Measurements from ENCODE around the gene DENND1A.

Gene DENND1A

GRCh38 chr9:123763910-123764588 lies 165.9 kb downstream of the DENND1A start:
- DNase-seq (ENCODE audit: low read depth in 2 of 2): peak; percentile 16 to 84
- no peak overlapping the region for H3K4me3 ChIP-seq (replicated peaks in 1 of 2; ENCODE audit: low read depth in 2 of 2, low read length in 2 of 2)
- TF ChIP-seq, protein P1, sequence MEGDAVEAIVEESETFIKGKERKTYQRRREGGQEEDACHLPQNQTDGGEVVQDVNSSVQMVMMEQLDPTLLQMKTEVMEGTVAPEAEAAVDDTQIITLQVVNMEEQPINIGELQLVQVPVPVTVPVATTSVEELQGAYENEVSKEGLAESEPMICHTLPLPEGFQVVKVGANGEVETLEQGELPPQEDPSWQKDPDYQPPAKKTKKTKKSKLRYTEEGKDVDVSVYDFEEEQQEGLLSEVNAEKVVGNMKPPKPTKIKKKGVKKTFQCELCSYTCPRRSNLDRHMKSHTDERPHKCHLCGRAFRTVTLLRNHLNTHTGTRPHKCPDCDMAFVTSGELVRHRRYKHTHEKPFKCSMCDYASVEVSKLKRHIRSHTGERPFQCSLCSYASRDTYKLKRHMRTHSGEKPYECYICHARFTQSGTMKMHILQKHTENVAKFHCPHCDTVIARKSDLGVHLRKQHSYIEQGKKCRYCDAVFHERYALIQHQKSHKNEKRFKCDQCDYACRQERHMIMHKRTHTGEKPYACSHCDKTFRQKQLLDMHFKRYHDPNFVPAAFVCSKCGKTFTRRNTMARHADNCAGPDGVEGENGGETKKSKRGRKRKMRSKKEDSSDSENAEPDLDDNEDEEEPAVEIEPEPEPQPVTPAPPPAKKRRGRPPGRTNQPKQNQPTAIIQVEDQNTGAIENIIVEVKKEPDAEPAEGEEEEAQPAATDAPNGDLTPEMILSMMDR (IDR thresholded peaks at IDR 0.05; ENCODE audit: low read depth, low read length): no peak

GRCh38 chr9:123761905-123762605 lies 167.9 kb downstream of the DENND1A start:
- H3K4me3 ChIP-seq (replicated peaks in 1 of 2; ENCODE audit: low read depth in 2 of 2, low read length in 2 of 2): no peak overlapping the region
- TF ChIP-seq, protein P1 (IDR thresholded peaks at IDR 0.05; ENCODE audit: low read depth, low read length): no peak
- DNase-seq (ENCODE audit: low read depth in 2 of 2): peak; percentile 20 to 22

DNA sequence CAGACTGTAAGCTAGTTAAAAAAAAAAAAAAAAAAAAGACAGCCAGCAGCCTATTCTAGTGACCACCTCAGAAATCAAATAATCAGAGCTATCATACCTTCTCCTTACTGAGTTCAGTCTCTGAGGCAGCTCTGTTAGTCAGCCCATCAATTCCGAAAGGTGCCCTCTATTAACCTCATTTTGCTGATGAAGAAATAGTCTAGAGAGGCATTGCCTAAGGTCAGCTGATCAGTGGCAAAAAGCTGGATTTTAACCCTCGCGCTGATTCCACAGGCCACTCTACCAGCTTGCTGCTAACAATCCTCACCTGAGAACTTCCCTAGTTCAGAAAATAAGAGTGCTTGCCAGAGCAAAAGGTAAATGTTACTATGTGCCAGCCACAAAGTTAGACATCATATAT lies 172.0 kb downstream of the DENND1A start:
- no peak overlapping the region for H3K4me3 ChIP-seq (replicated peaks in 1 of 2; ENCODE audit: low read depth in 2 of 2, low read length in 2 of 2)
- DNase-seq (ENCODE audit: low read depth in 2 of 2): no peak
- TF ChIP-seq, protein P1 (IDR thresholded peaks at IDR 0.05; ENCODE audit: low read depth, low read length): no peak

- DNase-seq (ENCODE audit: low read depth in 2 of 2): peak in 1 of 2 donors; percentile 74
- TF ChIP-seq, protein P1 (IDR thresholded peaks at IDR 0.05; ENCODE audit: low read depth, low read length): no peak
- H3K4me3 ChIP-seq (replicated peaks in 1 of 2; ENCODE audit: low read depth in 2 of 2, low read length in 2 of 2): no peak overlapping the region
Measured at GRCh38 chr9:123757547-123757946, 172.4 kb downstream of the DENND1A start.

GRCh38 chr9:123756484-123757106 lies 173.3 kb downstream of the DENND1A start:
- TF ChIP-seq, protein P1 (IDR thresholded peaks at IDR 0.05; ENCODE audit: low read depth, low read length): no peak
- no peak for DNase-seq (ENCODE audit: low read depth in 2 of 2)
- no peak overlapping the region for H3K4me3 ChIP-seq (replicated peaks in 1 of 2; ENCODE audit: low read depth in 2 of 2, low read length in 2 of 2)

DNA sequence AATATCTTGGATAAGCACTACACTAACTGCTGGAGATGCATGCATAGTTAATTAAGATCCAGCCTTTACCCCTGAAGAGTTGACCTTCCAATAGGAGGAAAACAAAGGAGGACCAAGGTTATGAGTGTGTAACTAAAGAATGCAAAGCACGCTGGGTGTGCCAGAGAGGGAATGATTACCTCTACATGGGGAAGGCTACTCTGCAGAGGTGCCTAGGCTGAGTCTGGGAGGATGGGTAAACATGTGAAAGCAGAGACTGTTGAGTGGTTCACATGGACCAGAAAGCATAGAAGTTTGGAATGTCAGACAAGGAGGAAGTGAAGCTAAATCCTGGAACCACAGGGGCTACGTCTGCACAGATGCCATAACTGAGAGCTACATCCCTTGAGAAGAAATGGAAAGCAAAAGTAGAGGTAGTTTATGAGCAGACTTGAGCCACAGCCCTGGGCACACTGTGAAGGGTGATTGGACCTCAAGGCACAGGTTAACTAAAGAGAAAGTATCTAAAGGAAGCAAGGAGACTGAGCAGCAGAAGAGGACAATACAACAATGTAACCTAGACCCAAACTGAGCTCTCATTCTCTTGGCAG lies 176.2 kb downstream of the DENND1A start:
- DNase-seq (ENCODE audit: low read depth in 2 of 2): no peak
- TF ChIP-seq, protein P1 (IDR thresholded peaks at IDR 0.05; ENCODE audit: low read depth, low read length): no peak
- no peak overlapping the region for H3K4me3 ChIP-seq (replicated peaks in 1 of 2; ENCODE audit: low read depth in 2 of 2, low read length in 2 of 2)
